Colonic mucosa (tissue), 4 donors: ENCODE measurements around the gene CMTM7. TPM values are rescaled to one million over a fixed set of nuclear protein-coding genes. Genes with fewer than 3 reads are reported as not detected.

ENCODE experiments used
- DNase-seq: peaks from one replicate; pipeline ENCODE4 v3.0.0-alpha.2; 2020
- H3K27ac ChIP-seq: fragments of 200-600 bp; one replicate; pipeline ENCODE4 v1.8.0; 2021
- H3K27me3 ChIP-seq: fragments of 200-600 bp; one replicate; pipeline ENCODE4 v1.8.0; 2021
- H3K36me3 ChIP-seq: fragments of 200-600 bp; one replicate; pipeline ENCODE4 v1.8.0; 2021
- H3K4me1 ChIP-seq: fragments of 200-600 bp; one replicate; pipeline ENCODE4 v1.8.0; 2021; ENCODE audit warnings: mild to moderate bottlenecking
- H3K4me3 ChIP-seq: fragments of 200-600 bp; one replicate; pipeline ENCODE4 v1.8.0; 2021
- H3K9ac ChIP-seq, 2 donors: one replicate each; pipeline ENCODE4 v1.7.0; 2013; ENCODE audit warnings: control low read depth in 2 of 2, low read depth in 2 of 2, low read length in 2 of 2
- H3K9me3 ChIP-seq: fragments of 200-600 bp; one replicate; pipeline ENCODE4 v1.8.0; 2021
- CTCF ChIP-seq: fragments of 200-600 bp; IDR thresholded peaks from one replicate; pipeline ENCODE4 v1.8.0; 2022; ENCODE audit warnings: antibody characterized with exemption, mild to moderate bottlenecking
- intact Hi-C: fragments of 100-400 bp; cut with DNase I; formaldehyde crosslinking; loops from one replicate; pipeline ENCODE4 v1.14.1; 2022
- total RNA-seq, 2 donors: library from RNA; stranded (reverse); fragmentation: NEBNext Ultra II Directional in 1 of 2; extraction: Animal tissue kit (Norgen Biotek cat#: 25700) in 1 of 2; gene quantifications; one replicate each; pipeline ENCODE4 v1.2.1, GENCODE V29; 2021
- donor health status: healthy.
- donor health status: DM: no; HTN: no; CAD: no.
- donor health status: DM: no; HTN: no; CAD: no.

Gene CMTM7
- total RNA-seq, 2 donors from 2014 or later, result 5.8 to 5.9 TPM

GRCh38 chr3:32443478-32443877 is 51.8 kb downstream of the CMTM7 start:
- H3K27me3 ChIP-seq, result no peaks in the 10 kb centered on the region
- no peak for DNase-seq
- H3K9ac ChIP-seq, result no peak overlapping the region
- H3K27ac ChIP-seq, result no peak overlapping the region
- no peak for TF ChIP-seq CTCF
- H3K9me3 ChIP-seq, result no peaks in the 10 kb centered on the region
- no peaks in the 10 kb centered on the region for H3K4me1 ChIP-seq
- H3K4me3 ChIP-seq, result no peak overlapping the region
- intact Hi-C loops, result no loop called here
- no peaks in the 10 kb centered on the region for H3K36me3 ChIP-seq

GRCh38 chr3:32447865-32448400 is 56.3 kb downstream of the CMTM7 start:
- no peaks in the 10 kb centered on the region for H3K27me3 ChIP-seq
- no peak overlapping the region for H3K9ac ChIP-seq
- no peak overlapping the region for H3K27ac ChIP-seq
- no peak for TF ChIP-seq CTCF
- intact Hi-C loops, result no loop called here
- H3K4me1 ChIP-seq, result no peaks in the 10 kb centered on the region
- no peak for DNase-seq
- no peaks in the 10 kb centered on the region for H3K9me3 ChIP-seq
- H3K4me3 ChIP-seq, result no peak overlapping the region
- H3K36me3 ChIP-seq, result no peaks in the 10 kb centered on the region

GRCh38 chr3:32448686-32449474 is 57.2 kb downstream of the CMTM7 start:
- intact Hi-C loops, result no loop called here
- Histone ChIP-seq H3K36me3 (no peaks in the 10 kb centered on the region), H3K4me1 (no peaks in the 10 kb centered on the region), H3K27ac (no peak overlapping the region), H3K9ac (no peak overlapping the region), H3K27me3 (no peaks in the 10 kb centered on the region), H3K9me3 (no peaks in the 10 kb centered on the region), H3K4me3 (no peak overlapping the region)
- no peak for DNase-seq
- no peak for TF ChIP-seq CTCF

GRCh38 chr3:32449691-32450090 is 58.0 kb downstream of the CMTM7 start:
- Histone ChIP-seq H3K4me3 (no peak overlapping the region), H3K9ac (no peak overlapping the region), H3K9me3 (no peaks in the 10 kb centered on the region), H3K27ac (no peak overlapping the region), H3K4me1 (no peaks in the 10 kb centered on the region), H3K27me3 (no peaks in the 10 kb centered on the region), H3K36me3 (no peaks in the 10 kb centered on the region)
- intact Hi-C loops, result no loop called here
- DNase-seq, result no peak
- no peak for TF ChIP-seq CTCF

GRCh38 chr3:32450426-32450825 is 58.8 kb downstream of the CMTM7 start:
- Histone ChIP-seq H3K9ac (no peak overlapping the region), H3K9me3 (no peaks in the 10 kb centered on the region), H3K4me1 (no peaks in the 10 kb centered on the region), H3K36me3 (no peaks in the 10 kb centered on the region), H3K4me3 (no peak overlapping the region), H3K27ac (no peak overlapping the region), H3K27me3 (no peaks in the 10 kb centered on the region)
- intact Hi-C loops, result no loop called here
- no peak for DNase-seq
- no peak for TF ChIP-seq CTCF
